ENCODE measurements around the gene SLC2A13. TPM values are rescaled to one million over a fixed set of nuclear protein-coding genes. Genes with fewer than 3 reads are reported as not detected.

Gene SLC2A13
- total RNA-seq, 1 experiment from 2014 or later = 7.0 TPM

DNA sequence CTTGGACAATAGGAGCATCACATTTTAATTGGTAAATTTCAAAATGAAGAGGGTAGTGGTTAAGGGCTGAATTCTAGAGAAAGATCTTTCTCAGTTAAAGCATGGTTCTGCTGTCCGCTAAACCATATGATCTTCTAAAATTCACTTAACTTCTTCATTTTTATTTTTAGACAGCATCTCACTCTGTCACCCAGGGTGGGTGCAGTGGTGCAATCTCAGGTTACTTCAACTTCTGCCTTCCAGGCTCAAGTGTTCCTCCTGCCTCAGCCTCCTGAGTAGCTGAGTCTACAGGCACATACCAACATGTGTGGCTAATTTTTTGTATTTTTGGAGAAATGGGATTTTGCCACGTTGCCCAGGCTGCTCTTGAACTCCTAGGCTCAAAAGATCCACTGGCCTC is 259.6 kb downstream of the SLC2A13 start:
- H3K23ac ChIP-seq (ENCODE audit: insufficient read length, low read depth, low read length) = no peak overlapping the region
- H3K4me2 ChIP-seq (ENCODE audit: insufficient read depth, insufficient read length, low read length) = no peak overlapping the region
- Mint-ChIP-seq H3K9me3 (no peaks in the 10 kb centered on the region), H3K27me3 (ENCODE audit: low read depth) (no peaks in the 10 kb centered on the region), H3K4me3 (no peak overlapping the region), H3K36me3 (ENCODE audit: insufficient read depth in 1 of 3, low read depth in 3 of 3) (no peaks in the 10 kb centered on the region; a peak in 1 of 7 replicates), H3K27ac (no peak overlapping the region; a peak in 1 of 7 replicates), H3K4me1 (peaks cover 5 to 9% of the 10 kb centered on the region in 2 experiments)
- H2BK12ac ChIP-seq (ENCODE audit: insufficient read length, low read depth, low read length) = no peak overlapping the region
- H4K91ac ChIP-seq (ENCODE audit: insufficient read length, low read depth, low read length) = no peak overlapping the region
- H3K27ac ChIP-seq (ENCODE audit: insufficient read length, low read depth, low read length) = no peak overlapping the region
- H4K8ac ChIP-seq (replicated peaks; ENCODE audit: insufficient read length, low read depth, low read length) = no peak overlapping the region
- H3K9me3 ChIP-seq (ENCODE audit: control insufficient read depth, low read depth, low read length) = no peaks in the 10 kb centered on the region
- no peak overlapping the region for H2AFZ ChIP-seq (ENCODE audit: low read length)
- TF ChIP-seq, protein P1, sequence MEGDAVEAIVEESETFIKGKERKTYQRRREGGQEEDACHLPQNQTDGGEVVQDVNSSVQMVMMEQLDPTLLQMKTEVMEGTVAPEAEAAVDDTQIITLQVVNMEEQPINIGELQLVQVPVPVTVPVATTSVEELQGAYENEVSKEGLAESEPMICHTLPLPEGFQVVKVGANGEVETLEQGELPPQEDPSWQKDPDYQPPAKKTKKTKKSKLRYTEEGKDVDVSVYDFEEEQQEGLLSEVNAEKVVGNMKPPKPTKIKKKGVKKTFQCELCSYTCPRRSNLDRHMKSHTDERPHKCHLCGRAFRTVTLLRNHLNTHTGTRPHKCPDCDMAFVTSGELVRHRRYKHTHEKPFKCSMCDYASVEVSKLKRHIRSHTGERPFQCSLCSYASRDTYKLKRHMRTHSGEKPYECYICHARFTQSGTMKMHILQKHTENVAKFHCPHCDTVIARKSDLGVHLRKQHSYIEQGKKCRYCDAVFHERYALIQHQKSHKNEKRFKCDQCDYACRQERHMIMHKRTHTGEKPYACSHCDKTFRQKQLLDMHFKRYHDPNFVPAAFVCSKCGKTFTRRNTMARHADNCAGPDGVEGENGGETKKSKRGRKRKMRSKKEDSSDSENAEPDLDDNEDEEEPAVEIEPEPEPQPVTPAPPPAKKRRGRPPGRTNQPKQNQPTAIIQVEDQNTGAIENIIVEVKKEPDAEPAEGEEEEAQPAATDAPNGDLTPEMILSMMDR (conservative IDR thresholded peaks at IDR 0.05) = no peak
- H4K5ac ChIP-seq (ENCODE audit: insufficient read length, low read depth, low read length) = no peak overlapping the region
- no peak overlapping the region for H3K4ac ChIP-seq (ENCODE audit: low read depth, low read length)
- H2AK5ac ChIP-seq (ENCODE audit: insufficient read length, low read length) = no peak overlapping the region
- H2BK20ac ChIP-seq (ENCODE audit: low read depth, low read length, poor library complexity, severe bottlenecking) = no peak overlapping the region
- no peak overlapping the region for H3K56ac ChIP-seq (ENCODE audit: insufficient read length, low read depth, low read length)
- H3T11ph ChIP-seq (ENCODE audit: low read length) = no peak overlapping the region
- no peaks in the 10 kb centered on the region for H3K79me1 ChIP-seq (ENCODE audit: insufficient read depth, low read depth, low read length, poor library complexity, severe bottlenecking)
- DNase-seq = no peak
- no peak overlapping the region for H2BK5ac ChIP-seq (ENCODE audit: insufficient read length, low read length)
- H3K27me3 ChIP-seq (ENCODE audit: insufficient read depth, low read length) = no peaks in the 10 kb centered on the region
- H4K20me1 ChIP-seq (ENCODE audit: control insufficient read depth, insufficient read depth, insufficient read length) = no peaks in the 10 kb centered on the region
- H3K14ac ChIP-seq (ENCODE audit: insufficient read depth, low read length) = no peak overlapping the region
- H3K23me2 ChIP-seq (ENCODE audit: insufficient read length, low read depth, low read length, poor library complexity, severe bottlenecking) = no peaks in the 10 kb centered on the region
- H2BK15ac ChIP-seq (ENCODE audit: low read depth, low read length) = no peak overlapping the region
- H2BK120ac ChIP-seq (ENCODE audit: low read depth, low read length, poor library complexity, severe bottlenecking) = no peak overlapping the region
- no peaks in the 10 kb centered on the region for H3K79me2 ChIP-seq (ENCODE audit: insufficient read depth, low read length)
- no peaks in the 10 kb centered on the region; the same call in 1 of the 2 replicates for H3K4me1 ChIP-seq (ENCODE audit: insufficient read depth, low read length)
- H3K18ac ChIP-seq (ENCODE audit: insufficient read length, low read depth, low read length) = no peak overlapping the region
- WGBS (ENCODE audit: extremely low coverage, insufficient read length, low lambda C conversion rate) = no CpG with 5 or more reads among the region's 2 CpGs
- no peak overlapping the region for H3K9ac ChIP-seq (ENCODE audit: extremely low read depth, insufficient read length, low read length)
